Right hindlimb (tissue), 1 donor: ENCODE data around the gene FNDC1.
"Not testable (repeated sequence)": the region's sequence is repeated elsewhere in the genome, so short reads cannot be mapped to it uniquely, and the experiment has no call there.

ENCODE experiments used
- DNase-seq: peaks from one replicate; pipeline ENCODE4 v3.0.0-alpha.2; 2018

The FNDC1 gene

GRCh38 chr6:159169193-159169555 is at the start of gene FNDC1:
Gene FNDC1, plus strand, starts transcription at chr6:159169400. Its CDS starts 197 bp downstream, at chr6:159169597.
- DNase-seq, result peak; percentile 78

- no peak for DNase-seq
Observed at GRCh38 chr6:159119791-159120190, 49.4 kb upstream of the FNDC1 start.

- no peak for DNase-seq
Observed at GRCh38 chr6:159121486-159121885, 47.7 kb upstream of the FNDC1 start.

- DNase-seq, result no peak
Observed at GRCh38 chr6:159122453-159122852, 46.7 kb upstream of the FNDC1 start.

- not testable (repeated sequence) for DNase-seq
Observed at GRCh38 chr6:159123831-159124230, 45.4 kb upstream of the FNDC1 start.

GRCh38 chr6:159125014-159125609 is 44.1 kb upstream of the FNDC1 start:
- DNase-seq, result no peak

- peak; percentile 52 for DNase-seq
Observed at GRCh38 chr6:159125951-159126352, 43.2 kb upstream of the FNDC1 start.

GRCh38 chr6:159126590-159126989 is 42.6 kb upstream of the FNDC1 start:
- DNase-seq, result no peak

- DNase-seq, result no peak
Observed at GRCh38 chr6:159127701-159128100, 41.5 kb upstream of the FNDC1 start.

- DNase-seq, result no peak
Observed at GRCh38 chr6:159128978-159129377, 40.2 kb upstream of the FNDC1 start.

- no peak for DNase-seq
Observed at GRCh38 chr6:159130846-159131245, 38.4 kb upstream of the FNDC1 start.

- DNase-seq, result no peak
Observed at GRCh38 chr6:159131709-159132108, 37.5 kb upstream of the FNDC1 start.

- no peak for DNase-seq
Observed at GRCh38 chr6:159132664-159133063, 36.5 kb upstream of the FNDC1 start.

- peak; percentile 40 for DNase-seq
Observed at GRCh38 chr6:159134701-159135364, 34.4 kb upstream of the FNDC1 start.

- DNase-seq, result no peak
Observed at GRCh38 chr6:159137676-159138075, 31.5 kb upstream of the FNDC1 start.

GRCh38 chr6:159142531-159142930 is 26.7 kb upstream of the FNDC1 start:
- DNase-seq, result no peak

- DNase-seq, result no peak
Observed at GRCh38 chr6:159148641-159149040, 20.6 kb upstream of the FNDC1 start.

GRCh38 chr6:159149641-159150040 is 19.6 kb upstream of the FNDC1 start:
- DNase-seq, result no peak

- peak; percentile 64 for DNase-seq
Observed at GRCh38 chr6:159151266-159151855, 17.8 kb upstream of the FNDC1 start.

GRCh38 chr6:159152041-159152440 is 17.2 kb upstream of the FNDC1 start:
- DNase-seq, result no peak

GRCh38 chr6:159152782-159153181 is 16.4 kb upstream of the FNDC1 start:
- no peak for DNase-seq

GRCh38 chr6:159155679-159156078 is 13.5 kb upstream of the FNDC1 start:
- DNase-seq, result no peak

GRCh38 chr6:159156089-159156488 is 13.1 kb upstream of the FNDC1 start:
- DNase-seq, result no peak

GRCh38 chr6:159157431-159157830 is 11.8 kb upstream of the FNDC1 start:
- DNase-seq, result no peak

- no peak for DNase-seq
Observed at GRCh38 chr6:159161839-159162238, 7.4 kb upstream of the FNDC1 start.
